ENCODE results near the gene CKMT2.

DNA sequence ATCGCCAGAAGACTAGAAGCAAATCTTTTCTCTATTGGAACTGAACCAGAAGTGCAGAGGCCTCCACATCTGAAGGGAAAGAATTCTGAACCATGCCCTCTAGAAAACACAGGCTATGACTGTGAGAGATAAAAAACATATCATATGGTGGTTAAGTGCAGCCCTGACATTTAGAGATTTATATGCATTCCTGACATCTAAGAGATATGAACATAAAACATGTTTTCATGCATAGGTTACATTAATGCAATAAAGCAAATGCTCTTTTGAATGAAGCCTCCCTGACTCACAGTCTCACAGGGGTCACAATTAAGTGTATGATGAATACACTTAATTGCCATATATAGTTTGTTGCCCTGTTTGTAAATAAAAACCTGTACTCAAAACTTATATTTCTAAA is 28.9 kb upstream of the CKMT2 start:
- TF ChIP-seq, protein P1, sequence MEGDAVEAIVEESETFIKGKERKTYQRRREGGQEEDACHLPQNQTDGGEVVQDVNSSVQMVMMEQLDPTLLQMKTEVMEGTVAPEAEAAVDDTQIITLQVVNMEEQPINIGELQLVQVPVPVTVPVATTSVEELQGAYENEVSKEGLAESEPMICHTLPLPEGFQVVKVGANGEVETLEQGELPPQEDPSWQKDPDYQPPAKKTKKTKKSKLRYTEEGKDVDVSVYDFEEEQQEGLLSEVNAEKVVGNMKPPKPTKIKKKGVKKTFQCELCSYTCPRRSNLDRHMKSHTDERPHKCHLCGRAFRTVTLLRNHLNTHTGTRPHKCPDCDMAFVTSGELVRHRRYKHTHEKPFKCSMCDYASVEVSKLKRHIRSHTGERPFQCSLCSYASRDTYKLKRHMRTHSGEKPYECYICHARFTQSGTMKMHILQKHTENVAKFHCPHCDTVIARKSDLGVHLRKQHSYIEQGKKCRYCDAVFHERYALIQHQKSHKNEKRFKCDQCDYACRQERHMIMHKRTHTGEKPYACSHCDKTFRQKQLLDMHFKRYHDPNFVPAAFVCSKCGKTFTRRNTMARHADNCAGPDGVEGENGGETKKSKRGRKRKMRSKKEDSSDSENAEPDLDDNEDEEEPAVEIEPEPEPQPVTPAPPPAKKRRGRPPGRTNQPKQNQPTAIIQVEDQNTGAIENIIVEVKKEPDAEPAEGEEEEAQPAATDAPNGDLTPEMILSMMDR (conservative IDR thresholded peaks at IDR 0.05 in 1 of 2, IDR thresholded peaks at IDR 0.05 in 1 of 2; ENCODE audit: low read depth in 1 of 2, low read length in 2 of 2) = no peak
- no peak for TF ChIP-seq EZH2 (IDR thresholded peaks at IDR 0.05; ENCODE audit: low read length, missing control alignments)

All from fibroblast of lung (primary cell).